DOHH2 (cell line): ENCODE measurements around the gene HNF4A.

Source experiments
- EZH2phosphoT487 ChIP-seq: fragments of 200-600 bp; sonication (generic); IDR thresholded peaks from 2 replicates; pipeline ENCODE4 v1.6.1; 2017; ENCODE audit warnings: borderline replicate concordance, mild to moderate bottlenecking, antibody characterized with exemption, low read length, moderate library complexity, mixed read lengths
- TF ChIP-seq, protein P1 (sequence below): fragments of 200-600 bp; sonication (generic); IDR thresholded peaks from one replicate; pipeline ENCODE4 v1.5.1; 2014; ENCODE audit warnings: antibody characterized with exemption, mild to moderate bottlenecking, low read depth, low read length; ENCODE audit not compliant: poor library complexity, severe bottlenecking

GRCh38 chr20:44389871-44390270 lies 34.4 kb downstream of the HNF4A start:
- TF ChIP-seq, protein P1, sequence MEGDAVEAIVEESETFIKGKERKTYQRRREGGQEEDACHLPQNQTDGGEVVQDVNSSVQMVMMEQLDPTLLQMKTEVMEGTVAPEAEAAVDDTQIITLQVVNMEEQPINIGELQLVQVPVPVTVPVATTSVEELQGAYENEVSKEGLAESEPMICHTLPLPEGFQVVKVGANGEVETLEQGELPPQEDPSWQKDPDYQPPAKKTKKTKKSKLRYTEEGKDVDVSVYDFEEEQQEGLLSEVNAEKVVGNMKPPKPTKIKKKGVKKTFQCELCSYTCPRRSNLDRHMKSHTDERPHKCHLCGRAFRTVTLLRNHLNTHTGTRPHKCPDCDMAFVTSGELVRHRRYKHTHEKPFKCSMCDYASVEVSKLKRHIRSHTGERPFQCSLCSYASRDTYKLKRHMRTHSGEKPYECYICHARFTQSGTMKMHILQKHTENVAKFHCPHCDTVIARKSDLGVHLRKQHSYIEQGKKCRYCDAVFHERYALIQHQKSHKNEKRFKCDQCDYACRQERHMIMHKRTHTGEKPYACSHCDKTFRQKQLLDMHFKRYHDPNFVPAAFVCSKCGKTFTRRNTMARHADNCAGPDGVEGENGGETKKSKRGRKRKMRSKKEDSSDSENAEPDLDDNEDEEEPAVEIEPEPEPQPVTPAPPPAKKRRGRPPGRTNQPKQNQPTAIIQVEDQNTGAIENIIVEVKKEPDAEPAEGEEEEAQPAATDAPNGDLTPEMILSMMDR, result no peak
- no peak for TF ChIP-seq EZH2phosphoT487
